GDM1 (cell line): ENCODE data around the gene PIPOX.

Experiments used
- DNase-seq: peaks from one replicate; lab custom pipeline; 2025; lab: John Stamatoyannopoulos, UW

The PIPOX gene

DNA sequence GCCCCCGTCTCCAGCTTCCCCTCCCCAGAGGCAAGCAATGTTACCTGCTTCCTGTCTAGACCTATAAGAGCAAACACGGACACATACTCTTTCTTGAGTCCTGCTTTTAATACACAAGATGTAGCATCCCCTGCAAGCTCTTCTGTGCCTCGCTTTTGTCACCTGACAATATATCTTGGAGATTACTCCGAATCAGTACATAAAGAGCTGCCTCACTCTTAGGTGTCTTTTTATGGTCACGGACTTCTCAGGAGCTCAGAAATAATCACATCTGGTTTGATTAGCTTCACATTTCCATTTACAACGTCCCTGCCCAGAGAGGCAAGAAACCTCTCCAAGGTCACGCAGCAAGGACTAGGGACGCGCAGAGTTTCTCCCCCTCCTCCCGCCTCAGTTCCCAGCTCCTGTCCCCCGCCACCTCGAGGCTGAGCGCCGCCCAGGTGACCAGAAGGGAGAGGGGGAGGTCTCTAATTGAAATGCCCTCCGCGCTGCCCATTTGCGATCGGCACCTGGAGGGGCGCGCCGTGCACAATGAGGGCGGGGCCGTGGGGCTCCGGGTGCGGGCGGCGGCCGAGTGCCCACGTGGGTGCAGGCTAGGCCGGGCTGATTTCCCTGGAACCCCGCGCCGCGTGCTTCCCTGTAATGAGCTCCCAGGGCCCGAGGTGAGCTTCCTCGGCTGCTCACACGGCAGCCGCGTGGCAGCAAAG is 23.3 kb upstream of the PIPOX start:
- DNase-seq: no peak

GRCh38 chr17:29020576-29020975 is 22.4 kb upstream of the PIPOX start:
- no peak for DNase-seq

- DNase-seq: no peak
These were observed 21.7 kb upstream of the PIPOX start for GRCh38 chr17:29021226-29021625.

DNA sequence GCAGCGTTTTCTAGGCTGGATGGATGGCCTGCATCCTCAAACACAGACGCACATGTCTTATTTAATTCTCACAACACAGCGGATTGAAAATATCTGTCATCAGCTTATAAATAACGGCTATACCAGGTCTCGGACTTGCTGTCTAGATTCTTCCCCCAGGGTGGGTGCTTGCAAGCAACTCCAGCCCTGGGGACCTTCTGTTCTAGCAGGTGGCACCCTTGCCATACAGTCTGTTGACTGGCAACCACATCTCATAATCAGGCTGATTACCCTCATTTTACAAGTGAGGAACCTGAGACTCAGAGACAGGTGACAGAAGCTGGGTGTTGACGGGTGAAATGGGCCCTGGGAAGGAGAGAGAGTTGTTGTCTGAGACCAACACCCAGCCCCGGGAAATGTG is 20.9 kb upstream of the PIPOX start:
- DNase-seq: no peak

DNA sequence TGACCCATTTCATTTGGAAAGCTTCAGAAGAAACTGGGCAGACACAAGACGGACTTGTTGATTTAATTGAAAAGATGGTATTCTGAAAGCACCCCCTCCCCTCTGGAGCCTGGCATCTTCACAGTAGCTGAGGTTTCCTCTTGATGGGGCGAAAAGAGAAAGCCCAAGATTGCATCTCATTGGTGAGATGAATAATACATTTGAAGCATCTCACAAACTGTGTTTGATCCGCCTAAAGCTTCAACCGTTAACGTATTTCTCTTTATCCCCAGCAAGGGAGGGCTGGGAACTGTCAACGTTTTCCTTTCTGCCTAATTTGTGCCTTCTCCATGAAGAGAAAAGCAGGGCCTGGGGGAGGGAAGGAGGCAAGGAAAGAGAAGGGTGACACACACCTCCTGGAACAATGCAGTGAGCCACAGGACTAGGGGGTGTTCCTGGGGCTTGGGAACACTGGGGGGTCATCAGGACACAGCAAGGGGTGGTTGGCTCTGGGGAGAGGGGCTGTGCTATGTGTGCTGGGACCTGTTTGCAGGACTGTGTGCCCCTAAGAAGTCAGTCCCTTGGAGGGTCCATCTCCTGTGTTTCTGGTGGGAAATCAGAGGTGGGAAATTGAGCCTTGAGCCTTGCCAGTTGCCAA is 18.5 kb upstream of the PIPOX start:
- DNase-seq: no peak

- DNase-seq: no peak
These were observed 11.5 kb upstream of the PIPOX start for GRCh38 chr17:29031488-29031887.

- DNase-seq: no peak
These were observed 10.7 kb upstream of the PIPOX start for GRCh38 chr17:29032013-29032856.

DNA sequence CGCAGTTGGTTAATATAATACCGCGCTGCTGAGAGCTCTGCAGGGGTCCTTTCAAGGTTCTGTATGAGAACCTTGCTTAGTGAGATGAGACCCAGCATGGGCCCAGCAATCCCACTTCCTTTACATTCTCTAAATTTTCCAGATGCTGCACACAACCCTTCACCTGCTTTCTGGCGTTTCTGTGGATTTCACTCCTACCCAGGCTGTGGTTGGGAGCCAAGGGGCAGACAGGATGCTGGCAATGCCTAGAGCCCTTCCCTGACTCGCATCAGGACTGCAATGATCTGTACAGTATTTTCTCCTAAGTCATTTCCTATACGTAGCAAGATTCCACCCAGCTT is 10.1 kb upstream of the PIPOX start:
- no peak for DNase-seq

DNA sequence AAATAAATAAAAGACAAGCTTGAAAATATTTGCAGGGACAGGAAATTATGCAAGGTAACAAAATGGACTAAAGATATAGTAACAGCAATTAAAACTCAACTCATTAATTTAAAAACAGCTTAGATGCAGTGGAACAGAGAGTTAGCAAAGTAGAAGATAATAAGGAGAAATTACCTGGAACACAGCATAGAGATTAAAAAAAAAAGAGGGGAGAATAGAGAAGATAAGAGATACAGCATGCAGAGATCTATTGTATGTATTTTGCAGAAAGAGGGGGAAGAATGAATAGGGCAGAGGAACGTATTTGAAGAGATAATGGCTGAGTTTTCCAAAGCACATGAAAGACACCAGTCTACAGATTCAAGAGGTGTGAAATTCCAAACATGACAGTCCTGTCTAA is 8.4 kb upstream of the PIPOX start:
- no peak for DNase-seq

DNA sequence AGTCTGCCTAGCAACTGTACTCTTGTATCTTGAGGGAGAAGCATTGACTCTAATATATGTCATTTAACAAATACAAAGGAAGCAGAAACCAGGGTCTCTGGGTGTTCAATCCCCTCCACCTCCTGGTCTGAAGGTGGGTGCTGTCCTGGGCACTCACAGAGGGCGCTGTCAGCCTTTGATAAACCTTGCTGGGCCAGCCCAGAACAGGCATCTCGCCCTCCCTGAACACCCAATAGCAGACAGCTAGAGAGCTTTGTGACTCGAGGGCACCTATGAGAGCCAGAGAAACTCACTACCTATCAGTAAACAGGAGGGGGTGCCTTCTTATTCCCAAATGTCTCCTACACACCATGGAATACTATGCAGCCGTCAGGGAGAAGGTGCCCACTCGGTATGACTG is 6.4 kb upstream of the PIPOX start:
- DNase-seq: no peak

GRCh38 chr17:29037739-29038084 is 5.2 kb upstream of the PIPOX start:
- no peak for DNase-seq

- no peak for DNase-seq
These were observed 4.7 kb upstream of the PIPOX start for GRCh38 chr17:29038085-29038795.

- DNase-seq: no peak
These were observed 3.0 kb upstream of the PIPOX start for GRCh38 chr17:29039764-29040598.

- no peak for DNase-seq
These were observed 1.9 kb upstream of the PIPOX start for GRCh38 chr17:29041091-29041490.

GRCh38 chr17:29041571-29041970 is 1.4 kb upstream of the PIPOX start:
- no peak for DNase-seq

DNA sequence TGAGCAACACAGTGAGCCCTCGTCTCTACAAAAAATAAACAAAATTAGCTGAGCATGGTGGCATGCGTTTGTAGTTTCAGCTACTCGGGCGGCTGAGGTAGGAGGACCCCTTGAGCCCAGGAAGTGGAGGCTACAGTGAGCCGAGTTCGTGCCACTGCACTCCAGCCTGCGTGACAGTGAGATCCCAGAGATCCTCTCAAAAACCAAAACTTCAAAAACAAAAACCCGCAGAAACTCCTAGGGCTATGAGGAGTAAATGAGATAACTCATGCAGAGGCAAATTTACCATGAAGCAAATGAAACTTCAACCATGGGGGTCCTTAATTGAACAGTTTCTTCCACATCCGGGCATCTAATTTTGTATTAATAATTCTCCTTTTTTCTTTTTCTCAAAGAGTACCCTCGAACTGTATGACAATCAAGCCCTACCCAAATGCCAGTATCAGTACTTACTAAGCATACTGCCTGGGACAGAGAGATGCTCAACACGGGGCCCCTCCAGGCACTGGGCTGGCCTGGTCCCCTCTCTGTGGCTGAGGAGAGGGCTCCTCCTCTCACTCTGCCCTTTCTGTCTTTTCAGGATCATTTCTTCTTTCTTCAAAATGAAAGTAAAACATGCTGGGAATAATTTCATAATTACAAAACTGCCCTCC is 789 bp upstream of the PIPOX start:
- DNase-seq: no peak

DNA sequence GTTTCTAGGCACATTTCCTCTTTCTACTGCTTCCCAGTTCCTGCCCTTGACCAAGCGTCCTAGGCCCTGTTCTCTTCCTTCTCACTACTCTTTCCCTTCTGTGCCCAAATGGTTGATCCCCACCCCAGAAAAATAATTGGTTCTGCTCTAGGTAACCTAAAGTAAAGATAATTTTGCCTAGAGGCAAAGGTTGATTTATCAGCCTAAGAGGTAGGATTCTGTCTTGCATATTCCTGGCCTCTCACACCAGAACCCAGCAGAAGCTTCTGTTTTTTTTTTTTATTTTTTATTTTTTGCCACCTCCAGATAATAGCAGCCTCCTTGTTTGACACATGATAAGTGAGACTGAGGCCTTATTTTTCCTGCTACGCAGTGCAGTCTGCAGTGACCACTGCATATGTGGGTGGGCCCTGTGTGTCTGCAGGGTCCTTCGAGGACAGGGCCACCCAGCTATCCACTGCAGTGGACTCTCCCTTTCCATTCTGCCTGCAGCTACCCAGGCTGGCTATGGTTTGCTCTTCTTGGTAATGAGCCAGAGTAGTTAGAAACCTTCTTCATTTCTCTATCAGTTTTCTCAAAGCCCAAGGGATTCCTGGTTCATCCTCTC is 701 bp downstream of the PIPOX start:
- DNase-seq: no peak

DNA sequence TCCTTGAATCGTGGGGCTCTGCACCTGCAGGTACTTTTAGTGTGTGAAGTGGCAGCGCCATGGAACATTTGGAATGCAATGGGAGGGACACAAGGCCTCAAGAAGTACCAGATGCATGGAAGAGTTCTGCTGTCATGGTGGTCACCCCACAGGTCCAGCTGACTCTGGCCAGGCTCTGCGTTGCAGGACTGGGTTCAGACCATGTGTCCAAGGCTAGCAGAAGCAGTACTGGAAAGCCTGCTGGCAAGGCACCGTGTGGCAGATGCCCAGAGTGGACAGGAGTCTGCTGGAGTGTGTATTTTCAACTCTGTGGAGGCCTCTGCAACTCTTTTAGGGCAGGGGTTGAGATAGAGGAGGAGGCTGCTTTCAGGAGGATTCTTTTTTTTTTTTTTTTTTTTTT is 2.1 kb downstream of the PIPOX start:
- DNase-seq: no peak

DNA sequence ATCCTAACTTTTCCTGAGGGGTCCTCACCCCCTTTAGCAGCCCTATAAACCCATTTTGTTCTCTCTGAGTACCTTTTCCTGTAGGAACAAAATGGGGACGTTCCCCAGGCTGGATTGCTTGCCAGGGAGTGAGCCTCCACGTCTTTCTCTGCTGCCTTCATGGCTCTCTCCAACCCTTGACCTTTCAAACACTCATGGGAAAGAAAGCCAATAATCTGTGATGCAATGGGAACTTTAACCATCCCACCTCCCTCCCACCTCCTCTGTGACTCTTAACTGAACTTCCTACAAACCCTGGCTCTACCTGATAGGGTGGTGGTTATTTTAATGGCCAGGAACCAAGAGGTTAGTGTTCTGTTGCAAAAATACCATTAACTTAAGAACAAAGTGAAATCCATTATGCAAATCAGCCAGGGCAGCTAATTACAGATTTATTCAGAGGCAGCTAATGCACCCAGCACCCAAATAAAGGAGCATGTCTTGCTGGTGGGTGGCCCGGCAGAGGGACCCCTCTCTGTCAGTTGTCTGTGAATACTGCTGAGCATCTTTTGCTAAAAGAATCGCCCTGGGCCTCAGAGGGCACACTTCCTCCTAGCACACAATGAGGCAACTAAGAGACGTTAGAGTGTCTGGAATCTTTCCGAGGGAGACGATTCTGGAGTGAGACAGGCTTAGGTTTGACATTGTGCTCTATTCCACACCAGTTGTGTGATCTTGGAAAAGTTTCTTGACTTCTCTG is 3.0 kb downstream of the PIPOX start:
- DNase-seq: no peak

GRCh38 chr17:29046473-29046839 is 3.5 kb downstream of the PIPOX start:
- no peak for DNase-seq
